CD8-positive, alpha-beta memory T cell (primary cell): ENCODE data around the gene MAP3K14. TPM values are rescaled to one million over a fixed set of nuclear protein-coding genes. Genes with fewer than 3 reads are reported as not detected.

Experiments
- CTCF ChIA-PET: fragments of 350-600 bp; sonication (Branson Sonifier 250); formaldehyde crosslinking; loops from one replicate; lab custom pipeline; 2021; ENCODE audit warnings: antibody characterized with exemption; lab: Charles Lee
- POLR2A ChIA-PET: fragments of 350-600 bp; sonication (Branson Sonifier 250); formaldehyde crosslinking; loops from one replicate; lab custom pipeline; 2021; ENCODE audit warnings: antibody characterized with exemption; lab: Charles Lee
- DNase-seq, 5 donors: peaks; one replicate each; pipeline versions ENCODE4 v3.0.0 to v3.0.0-alpha.2; 2020 to 2022; ENCODE audit warnings: mixed read lengths in 1 of 5
- H3K27ac ChIP-seq: one replicate; pipeline ENCODE4 v1.7.0; 2013; ENCODE audit warnings: low read depth, mild to moderate bottlenecking, low read length, moderate library complexity
- H3K27me3 ChIP-seq: 2 replicates; pipeline ENCODE4 v1.7.0; 2013; ENCODE audit warnings: low read length, mild to moderate bottlenecking; ENCODE audit not compliant: insufficient read depth, poor library complexity, severe bottlenecking
- H3K36me3 ChIP-seq: 2 replicates; pipeline ENCODE4 v1.7.0; 2013; ENCODE audit warnings: mild to moderate bottlenecking, low read length, moderate library complexity; ENCODE audit not compliant: insufficient read depth
- H3K4me1 ChIP-seq: 2 replicates; pipeline ENCODE4 v1.7.0; 2013; ENCODE audit warnings: mild to moderate bottlenecking, low read length, moderate library complexity; ENCODE audit not compliant: insufficient read depth
- H3K4me3 ChIP-seq: 2 replicates; pipeline ENCODE4 v1.7.0; 2013; ENCODE audit warnings: mild to moderate bottlenecking, low read length
- H3K9me3 ChIP-seq: 2 replicates; pipeline ENCODE4 v1.7.0; 2013; ENCODE audit warnings: mild to moderate bottlenecking, low read length
- H3K27ac Mint-ChIP-seq, 8 donors: one replicate each; pipeline ENCODE4 v1.8.0; 2020 to 2021; ENCODE audit warnings: mixed read lengths in 8 of 8, mild to moderate bottlenecking in 6 of 8, inconsistent platforms in 3 of 8, moderate library complexity in 3 of 8
- H3K27me3 Mint-ChIP-seq, 2 donors: one replicate each; pipeline ENCODE4 v1.8.0; 2020 to 2021; ENCODE audit warnings: mixed read lengths in 2 of 2, mild to moderate bottlenecking in 1 of 2, moderate library complexity in 1 of 2
- H3K36me3 Mint-ChIP-seq, 3 donors: one replicate each; pipeline ENCODE4 v1.8.0; 2020 to 2021; ENCODE audit warnings: mixed read lengths in 3 of 3, inconsistent platforms in 1 of 3, mild to moderate bottlenecking in 1 of 3
- H3K4me1 Mint-ChIP-seq, 3 donors: one replicate each; pipeline ENCODE4 v1.8.0; 2020 to 2021; ENCODE audit warnings: mixed read lengths in 3 of 3, inconsistent platforms in 1 of 3, mild to moderate bottlenecking in 1 of 3
- H3K4me3 Mint-ChIP-seq, 7 donors: one replicate each; pipeline ENCODE4 v1.8.0; 2020 to 2021; ENCODE audit warnings: mixed read lengths in 7 of 7, mild to moderate bottlenecking in 6 of 7, moderate library complexity in 4 of 7, inconsistent platforms in 2 of 7
- H3K9me3 Mint-ChIP-seq, 5 donors: one replicate each; pipeline ENCODE4 v1.8.0; 2020 to 2022; ENCODE audit warnings: mixed read lengths in 5 of 5, mild to moderate bottlenecking in 3 of 5, moderate library complexity in 2 of 5, inconsistent platforms in 1 of 5
- polyA plus RNA-seq: library from polyadenylated mRNA; unstranded; fragments of 300-500 nt; fragmentation: Illumina TruSeq; gene quantifications from one replicate; pipeline ENCODE4 v1.2.3, GENCODE V29; 2021
- total RNA-seq, 2 experiments: library from RNA; stranded (reverse); gene quantifications; one replicate each; pipeline ENCODE4 v1.2.3, GENCODE V29; 2021

The MAP3K14 gene
- total and polyA plus RNA-seq, 3 experiments from 2014 or later = 9.0 to 62.4 (median 60.2) TPM

DNA sequence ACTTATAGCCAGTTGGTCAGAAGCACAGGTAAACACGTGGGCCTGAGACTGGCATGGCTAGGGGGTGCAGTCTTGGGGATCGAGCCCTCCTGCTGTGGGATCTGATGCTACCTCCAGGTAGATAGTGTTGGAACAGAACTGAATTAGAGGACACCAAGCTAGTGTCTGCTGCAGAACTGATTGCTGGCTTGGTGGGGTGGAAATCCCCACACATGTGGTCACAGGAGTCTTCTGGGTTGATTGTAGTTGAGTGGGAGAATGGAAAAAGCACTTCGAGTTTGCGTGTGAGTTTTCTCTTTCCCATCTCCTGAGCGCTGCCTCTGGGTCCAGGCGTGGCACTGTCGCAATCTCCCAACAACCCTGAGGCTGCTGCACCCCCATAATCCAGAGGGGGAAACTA lies 46.9 kb downstream of the MAP3K14 start:
- Mint-ChIP-seq H3K9me3 (no peaks in the 10 kb centered on the region), H3K4me1 (no peaks in the 10 kb centered on the region), H3K36me3 (peaks cover 0 to 90% (median 10%) of the 10 kb centered on the region in 3 donors), H3K27ac (peak overlapping the region in 4 of 8 donors; percentile 33 to 90 (median 68)), H3K4me3 (no peak overlapping the region), H3K27me3 (no peaks in the 10 kb centered on the region)
- ChIA-PET CTCF (interaction anchor here (1.2 to 3.9 kb wide), 4 partner anchors 35 to 134 kb away, joined by 3 to 25 read pairs (median 6); partner anchors contain the start of gene ACBD4), POLR2A (no interaction called here)
- Histone ChIP-seq H3K27ac (no peak overlapping the region), H3K4me3 (no peak overlapping the region), H3K4me1 (no peaks in the 10 kb centered on the region), H3K36me3 (peaks cover 63% of the 10 kb centered on the region), H3K27me3 (no peaks in the 10 kb centered on the region), H3K9me3 (no peaks in the 10 kb centered on the region)
- no peak for DNase-seq

GRCh38 chr17:45267436-45268055 lies 49.3 kb downstream of the MAP3K14 start:
- H3K27me3 ChIP-seq = no peaks in the 10 kb centered on the region
- Mint-ChIP-seq H3K9me3 (no peaks in the 10 kb centered on the region), H3K27me3 (no peaks in the 10 kb centered on the region), H3K4me3 (no peak overlapping the region), H3K4me1 (peaks cover 3 to 6% (median 5%) of the 10 kb centered on the region in 3 donors), H3K36me3 (peaks cover 0 to 88% (median 8%) of the 10 kb centered on the region in 3 donors), H3K27ac (peak overlapping the region in 5 of 8 donors; percentile 17 to 76 (median 34))
- DNase-seq = no peak
- no peak overlapping the region for H3K27ac ChIP-seq
- POLR2A ChIA-PET = interaction anchor here (1.1 kb wide), 1 partner anchor 19 kb away, joined by 4 read pairs; no protein-coding TSS in a partner anchor
- peaks cover 7% of the 10 kb centered on the region for H3K4me1 ChIP-seq
- peaks cover 58% of the 10 kb centered on the region for H3K36me3 ChIP-seq
- no peak overlapping the region for H3K4me3 ChIP-seq
- H3K9me3 ChIP-seq = no peaks in the 10 kb centered on the region
- CTCF ChIA-PET = interaction anchor here (0.9 to 6.0 kb wide), 4 partner anchors 9 to 118 kb away, joined by 3 to 28 read pairs (median 9); no protein-coding TSS in a partner anchor

- ChIA-PET POLR2A (interaction anchor here (0.6 to 1.7 kb wide), 3 partner anchors 40 to 108 kb away, joined by 3 read pairs; no protein-coding TSS in a partner anchor), CTCF (interaction anchor here (0.9 to 6.0 kb wide), 5 partner anchors 10 to 119 kb away, joined by 3 to 28 read pairs (median 6); no protein-coding TSS in a partner anchor)
- Mint-ChIP-seq H3K9me3 (no peaks in the 10 kb centered on the region), H3K4me1 (peaks cover 5 to 16% (median 5%) of the 10 kb centered on the region in 3 donors), H3K4me3 (no peak overlapping the region), H3K27me3 (no peaks in the 10 kb centered on the region), H3K36me3 (peaks cover 0 to 80% (median 8%) of the 10 kb centered on the region in 3 donors), H3K27ac (peak overlapping the region in 2 of 8 donors; percentile 20 to 82)
- H3K4me1 ChIP-seq = peaks cover 13% of the 10 kb centered on the region
- no peak overlapping the region for H3K4me3 ChIP-seq
- H3K27ac ChIP-seq = no peak overlapping the region
- no peaks in the 10 kb centered on the region for H3K9me3 ChIP-seq
- H3K27me3 ChIP-seq = no peaks in the 10 kb centered on the region
- H3K36me3 ChIP-seq = peaks cover 54% of the 10 kb centered on the region
- no peak for DNase-seq
Measured at GRCh38 chr17:45266372-45266926, 50.4 kb downstream of the MAP3K14 start.

- Histone ChIP-seq H3K36me3 (peaks cover 50% of the 10 kb centered on the region), H3K4me3 (no peak overlapping the region)
- H3K27ac Mint-ChIP-seq = peak overlapping the region in 3 of 8 donors; percentile 17 to 65 (median 20)
Measured at GRCh38 chr17:45265821-45266220, 51.0 kb downstream of the MAP3K14 start.

GRCh38 chr17:45264988-45265387 lies 51.8 kb downstream of the MAP3K14 start:
- no peaks in the 10 kb centered on the region for H3K27me3 ChIP-seq
- POLR2A ChIA-PET = no interaction called here
- Mint-ChIP-seq H3K27me3 (no peaks in the 10 kb centered on the region), H3K9me3 (no peaks in the 10 kb centered on the region), H3K4me1 (peaks cover 8 to 20% (median 11%) of the 10 kb centered on the region in 3 donors), H3K4me3 (no peak overlapping the region), H3K27ac (peak overlapping the region in 1 of 8 donors; percentile 70), H3K36me3 (peaks cover 0 to 69% (median 8%) of the 10 kb centered on the region in 3 donors)
- CTCF ChIA-PET = interaction anchor here (1.1 to 6.0 kb wide), 4 partner anchors 12 to 53 kb away, joined by 3 to 28 read pairs (median 8); no protein-coding TSS in a partner anchor
- no peak overlapping the region for H3K4me3 ChIP-seq
- no peak overlapping the region for H3K27ac ChIP-seq
- peaks cover 20% of the 10 kb centered on the region for H3K4me1 ChIP-seq
- H3K36me3 ChIP-seq = peaks cover 42% of the 10 kb centered on the region
- DNase-seq = peak in 1 of 5 donors; percentile 47
- no peaks in the 10 kb centered on the region for H3K9me3 ChIP-seq

More at GRCh38 chr17:45265821-45266220, 51.0 kb downstream of the MAP3K14 start:
- H3K4me1 Mint-ChIP-seq = peaks cover 5 to 20% (median 8%) of the 10 kb centered on the region in 3 donors
- Histone ChIP-seq H3K9me3 (no peaks in the 10 kb centered on the region), H3K27ac (no peak overlapping the region), H3K27me3 (no peaks in the 10 kb centered on the region), H3K4me1 (peaks cover 20% of the 10 kb centered on the region)
- no peak for DNase-seq
- H3K9me3 Mint-ChIP-seq = no peaks in the 10 kb centered on the region
- H3K27me3 Mint-ChIP-seq = no peaks in the 10 kb centered on the region
- H3K4me3 Mint-ChIP-seq = no peak overlapping the region
- H3K36me3 Mint-ChIP-seq = peaks cover 0 to 77% (median 8%) of the 10 kb centered on the region in 3 donors
- ChIA-PET CTCF (interaction anchor here (1.1 to 6.0 kb wide), 5 partner anchors 10 to 52 kb away, joined by 3 to 28 read pairs (median 3); no protein-coding TSS in a partner anchor), POLR2A (interaction anchor here (0.6 to 1.7 kb wide), 3 partner anchors 40 to 107 kb away, joined by 3 read pairs; no protein-coding TSS in a partner anchor)

GRCh38 chr17:45264430-45264829 lies 52.4 kb downstream of the MAP3K14 start:
- Histone ChIP-seq H3K4me3 (no peak overlapping the region), H3K27me3 (no peaks in the 10 kb centered on the region), H3K4me1 (peaks cover 20% of the 10 kb centered on the region), H3K36me3 (peaks cover 36% of the 10 kb centered on the region), H3K27ac (no peak overlapping the region), H3K9me3 (no peaks in the 10 kb centered on the region)
- CTCF ChIA-PET = interaction anchor here (1.2 to 6.0 kb wide), 2 partner anchors 17 to 46 kb away, joined by 3 to 28 read pairs; no protein-coding TSS in a partner anchor
- peaks cover 8 to 20% (median 11%) of the 10 kb centered on the region in 3 donors for H3K4me1 Mint-ChIP-seq
- H3K27ac Mint-ChIP-seq = no peak overlapping the region
- H3K9me3 Mint-ChIP-seq = no peaks in the 10 kb centered on the region
- POLR2A ChIA-PET = no interaction called here
- no peaks in the 10 kb centered on the region for H3K27me3 Mint-ChIP-seq
- H3K36me3 Mint-ChIP-seq = peaks cover 0 to 64% (median 8%) of the 10 kb centered on the region in 3 donors
- DNase-seq = peak in 1 of 5 donors; percentile 43
- no peak overlapping the region for H3K4me3 Mint-ChIP-seq

GRCh38 chr17:45263477-45263860 lies 53.4 kb downstream of the MAP3K14 start:
- peaks cover 8 to 20% (median 16%) of the 10 kb centered on the region in 3 donors for H3K4me1 Mint-ChIP-seq
- peaks cover 0 to 54% (median 5%) of the 10 kb centered on the region in 3 donors for H3K36me3 Mint-ChIP-seq
- H3K27ac Mint-ChIP-seq = peak overlapping the region in 3 of 8 donors; percentile 83 to 91 (median 88)
- DNase-seq = peak in 1 of 5 donors; percentile 35
- H3K36me3 ChIP-seq = peaks cover 32% of the 10 kb centered on the region
- no peaks in the 10 kb centered on the region for H3K27me3 ChIP-seq
- peak overlapping the region in 1 of 7 donors; percentile 6 for H3K4me3 Mint-ChIP-seq
- ChIA-PET CTCF (interaction anchor here (0.6 to 6.0 kb wide), 8 partner anchors 14 to 123 kb away, joined by 3 to 28 read pairs (median 4); partner anchors contain the start of gene FMNL1), POLR2A (interaction anchor here (0.7 kb wide), 1 partner anchor 16 kb away, joined by 3 read pairs; no protein-coding TSS in a partner anchor)
- H3K27me3 Mint-ChIP-seq = no peaks in the 10 kb centered on the region
- no peaks in the 10 kb centered on the region for H3K9me3 ChIP-seq
- H3K27ac ChIP-seq = no peak overlapping the region
- H3K4me3 ChIP-seq = no peak overlapping the region
- H3K4me1 ChIP-seq = peaks cover 20% of the 10 kb centered on the region
- no peaks in the 10 kb centered on the region for H3K9me3 Mint-ChIP-seq
